Nephron (organoid): Measurements from ENCODE around the gene RAI14.
A peak's percentile ranks its signal among the peaks of the same experiment; 100 is the strongest.

ENCODE experiments used
- H3K27ac Mint-ChIP-seq, 3 experiments: 2 replicates each; pipeline ENCODE4 v1.8.0; 2020; ENCODE audit warnings: mixed read lengths in 3 of 3, mild to moderate bottlenecking in 2 of 3, moderate library complexity in 1 of 3
- H3K27me3 Mint-ChIP-seq: 2 replicates; pipeline ENCODE4 v1.8.0; 2021; ENCODE audit warnings: low read depth, mild to moderate bottlenecking, moderate library complexity, mixed read lengths
- H3K36me3 Mint-ChIP-seq: 2 replicates; pipeline ENCODE4 v1.8.0; 2020; ENCODE audit warnings: low read depth, mixed read lengths
- H3K4me1 Mint-ChIP-seq: 2 replicates; pipeline ENCODE4 v1.8.0; 2020; ENCODE audit warnings: mixed read lengths
- H3K4me3 Mint-ChIP-seq, 3 experiments: 2 replicates each; pipeline ENCODE4 v1.8.0; 2020; ENCODE audit warnings: mild to moderate bottlenecking in 3 of 3, mixed read lengths in 3 of 3, moderate library complexity in 2 of 3
- H3K9me3 Mint-ChIP-seq: 2 replicates; pipeline ENCODE4 v1.8.0; 2020; ENCODE audit warnings: mixed read lengths
- TF ChIP-seq, protein P1 (sequence below), 3 experiments: fragments of 200-600 bp; sonication (generic); IDR thresholded peaks; one replicate each; pipeline ENCODE4 v1.5.0; 2021; ENCODE audit warnings: antibody characterized with exemption in 3 of 3; ENCODE audit not compliant: unreplicated experiment in 3 of 3

RAI14 gene

DNA sequence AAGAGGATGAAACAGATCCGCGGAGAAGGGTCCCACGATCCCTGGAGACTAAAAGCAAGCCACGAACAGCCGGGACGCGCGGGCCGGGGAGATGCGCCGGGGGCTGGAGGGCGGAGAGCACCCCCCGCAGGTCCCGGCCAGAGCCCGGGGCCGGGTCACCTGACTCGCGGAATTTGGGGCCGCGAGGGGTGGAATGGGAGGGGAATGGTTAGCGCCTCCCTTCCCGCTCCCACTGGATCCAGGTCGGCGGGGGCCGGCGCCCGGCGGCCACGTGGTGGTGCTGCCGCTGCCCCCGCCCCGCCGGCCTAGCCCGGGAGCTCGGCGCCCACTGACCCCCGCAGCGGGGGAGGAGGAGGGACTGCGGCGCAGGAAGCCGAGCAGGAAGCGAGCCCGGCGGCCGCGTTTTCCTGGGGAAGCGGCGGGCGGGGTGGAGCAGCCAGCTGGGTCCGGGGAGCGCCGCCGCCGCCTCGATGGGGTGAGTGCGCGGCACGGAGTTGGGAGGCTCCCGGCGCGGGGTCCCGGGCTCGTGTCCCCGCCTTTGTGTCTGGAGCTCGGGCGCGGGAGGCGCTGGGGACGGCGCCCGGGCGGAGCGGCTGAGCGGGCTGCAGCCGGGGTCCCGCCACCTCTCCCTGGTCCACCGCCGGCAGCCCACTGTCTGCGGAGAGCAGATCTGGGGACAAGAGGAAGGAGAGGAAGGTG, at the start of gene RAI14:
RAI14 (plus strand) TSS at position 328 of the 699 bp plus-strand sequence. CDS start 30,592 bp downstream, outside the sequence.
- H3K36me3 Mint-ChIP-seq = peaks cover 5% of the 10 kb centered on the region
- no peaks in the 10 kb centered on the region for H3K9me3 Mint-ChIP-seq
- H3K4me1 Mint-ChIP-seq = peaks cover 33% of the 10 kb centered on the region
- peak within 1 kb of the TSS; percentile 89 to 95 (median 94) for H3K4me3 Mint-ChIP-seq
- H3K27me3 Mint-ChIP-seq = no peaks in the 10 kb centered on the region
- TF ChIP-seq, protein P1, sequence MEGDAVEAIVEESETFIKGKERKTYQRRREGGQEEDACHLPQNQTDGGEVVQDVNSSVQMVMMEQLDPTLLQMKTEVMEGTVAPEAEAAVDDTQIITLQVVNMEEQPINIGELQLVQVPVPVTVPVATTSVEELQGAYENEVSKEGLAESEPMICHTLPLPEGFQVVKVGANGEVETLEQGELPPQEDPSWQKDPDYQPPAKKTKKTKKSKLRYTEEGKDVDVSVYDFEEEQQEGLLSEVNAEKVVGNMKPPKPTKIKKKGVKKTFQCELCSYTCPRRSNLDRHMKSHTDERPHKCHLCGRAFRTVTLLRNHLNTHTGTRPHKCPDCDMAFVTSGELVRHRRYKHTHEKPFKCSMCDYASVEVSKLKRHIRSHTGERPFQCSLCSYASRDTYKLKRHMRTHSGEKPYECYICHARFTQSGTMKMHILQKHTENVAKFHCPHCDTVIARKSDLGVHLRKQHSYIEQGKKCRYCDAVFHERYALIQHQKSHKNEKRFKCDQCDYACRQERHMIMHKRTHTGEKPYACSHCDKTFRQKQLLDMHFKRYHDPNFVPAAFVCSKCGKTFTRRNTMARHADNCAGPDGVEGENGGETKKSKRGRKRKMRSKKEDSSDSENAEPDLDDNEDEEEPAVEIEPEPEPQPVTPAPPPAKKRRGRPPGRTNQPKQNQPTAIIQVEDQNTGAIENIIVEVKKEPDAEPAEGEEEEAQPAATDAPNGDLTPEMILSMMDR (IDR thresholded peaks at IDR 0.05; ENCODE audit: unreplicated experiment in 3 of 3) = no peak
- peak within 1 kb of the TSS; percentile 91 to 98 (median 98) for H3K27ac Mint-ChIP-seq

DNA sequence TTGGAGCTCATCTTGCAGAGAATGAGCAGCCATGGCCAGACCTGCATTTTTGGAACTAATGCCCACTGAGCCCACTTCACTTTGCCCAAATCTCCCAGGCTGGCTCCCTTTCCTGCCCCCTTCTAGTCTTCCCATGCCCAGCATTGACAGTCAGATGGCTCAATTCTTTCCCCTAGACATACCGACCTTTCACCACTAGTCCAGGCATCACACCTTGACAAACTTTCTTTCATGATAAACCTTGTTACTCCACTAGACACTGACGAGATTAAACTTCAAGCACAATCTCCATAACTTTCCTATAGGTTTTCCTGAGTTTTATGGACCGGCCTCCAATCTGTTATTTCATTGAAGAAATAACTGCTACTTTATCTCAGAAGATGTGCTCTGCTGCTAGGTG, 47.8 kb upstream of the RAI14 start:
- no peaks in the 10 kb centered on the region for H3K9me3 Mint-ChIP-seq
- no peak overlapping the region for H3K4me3 Mint-ChIP-seq
- peak overlapping the region in 2 of 3 experiments; percentile 14 to 93 for H3K27ac Mint-ChIP-seq
- H3K27me3 Mint-ChIP-seq = no peaks in the 10 kb centered on the region
- H3K4me1 Mint-ChIP-seq = peaks cover 31% of the 10 kb centered on the region
- TF ChIP-seq, protein P1 (IDR thresholded peaks at IDR 0.05; ENCODE audit: unreplicated experiment in 3 of 3) = no peak
- no peaks in the 10 kb centered on the region for H3K36me3 Mint-ChIP-seq

DNA sequence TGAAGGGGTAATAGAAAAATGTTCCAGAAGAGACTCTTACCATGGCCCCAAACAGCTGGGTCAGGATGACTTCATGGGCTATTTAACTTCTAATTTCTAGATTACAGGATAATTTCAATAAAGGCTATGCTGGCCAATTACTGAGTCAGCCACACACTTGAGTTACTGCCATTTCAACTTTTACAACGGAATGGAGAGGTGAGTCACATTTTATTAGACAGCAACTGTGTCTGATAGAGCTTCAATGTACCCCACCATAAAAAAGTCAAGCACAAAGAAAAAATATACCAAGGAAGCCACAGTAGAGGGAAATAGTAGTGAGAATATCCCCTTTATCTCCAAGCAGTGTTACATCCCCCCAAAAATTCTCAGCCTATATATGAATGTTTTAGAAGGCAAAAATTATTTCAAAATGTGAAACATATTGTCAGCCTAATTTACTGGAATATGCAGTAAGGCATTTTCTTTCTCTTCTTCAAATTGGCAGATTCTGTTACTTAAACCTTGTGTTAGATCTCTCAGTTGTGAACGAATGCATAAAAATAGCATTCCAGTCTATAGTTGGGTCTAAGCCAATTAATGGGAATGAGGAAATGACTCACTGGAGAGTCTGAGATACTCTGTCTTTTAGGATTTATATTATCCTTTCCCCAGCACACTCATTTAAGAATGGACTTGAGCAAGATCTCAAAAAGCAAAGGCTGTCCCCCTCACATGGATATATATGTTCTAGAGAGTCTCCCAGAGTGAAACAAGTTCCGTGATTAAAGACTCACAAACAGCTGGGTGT, 47.1 kb upstream of the RAI14 start:
- Mint-ChIP-seq H3K36me3 (no peaks in the 10 kb centered on the region), H3K4me1 (peaks cover 31% of the 10 kb centered on the region), H3K27ac (peak overlapping the region; percentile 81 to 93 (median 91)), H3K9me3 (no peaks in the 10 kb centered on the region), H3K4me3 (no peak overlapping the region), H3K27me3 (no peaks in the 10 kb centered on the region)
- TF ChIP-seq, protein P1 (IDR thresholded peaks at IDR 0.05; ENCODE audit: unreplicated experiment in 3 of 3) = no peak

DNA sequence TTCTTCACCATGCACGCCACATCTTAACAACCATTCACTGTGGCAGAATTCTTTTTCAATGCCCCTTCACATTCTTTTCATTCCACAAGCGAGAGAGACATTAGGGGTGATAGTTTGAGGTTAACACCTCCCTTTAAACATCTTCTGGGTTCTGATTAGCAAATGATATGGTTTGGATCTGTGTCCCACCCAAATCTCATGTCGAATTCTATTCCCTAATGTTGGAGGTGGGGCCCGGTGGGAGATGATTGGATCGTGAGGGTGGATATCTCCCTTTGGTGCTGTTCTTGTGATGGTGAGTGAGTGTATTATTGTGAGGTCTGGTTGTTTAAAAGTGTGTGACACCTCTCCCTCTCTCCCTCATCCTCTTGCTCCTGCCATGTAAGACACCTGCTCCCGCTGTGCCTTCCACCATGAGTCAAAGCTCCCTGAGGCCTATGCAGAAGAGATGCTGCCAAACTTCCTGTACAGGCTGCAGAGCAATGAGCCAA, 46.1 kb upstream of the RAI14 start:
- Mint-ChIP-seq H3K4me3 (no peak overlapping the region), H3K27ac (peak overlapping the region; percentile 53 to 64 (median 62)), H3K9me3 (no peaks in the 10 kb centered on the region), H3K36me3 (no peaks in the 10 kb centered on the region), H3K4me1 (peaks cover 31% of the 10 kb centered on the region), H3K27me3 (peaks cover 3% of the 10 kb centered on the region)
- TF ChIP-seq, protein P1 (IDR thresholded peaks at IDR 0.05; ENCODE audit: unreplicated experiment in 3 of 3) = no peak

DNA sequence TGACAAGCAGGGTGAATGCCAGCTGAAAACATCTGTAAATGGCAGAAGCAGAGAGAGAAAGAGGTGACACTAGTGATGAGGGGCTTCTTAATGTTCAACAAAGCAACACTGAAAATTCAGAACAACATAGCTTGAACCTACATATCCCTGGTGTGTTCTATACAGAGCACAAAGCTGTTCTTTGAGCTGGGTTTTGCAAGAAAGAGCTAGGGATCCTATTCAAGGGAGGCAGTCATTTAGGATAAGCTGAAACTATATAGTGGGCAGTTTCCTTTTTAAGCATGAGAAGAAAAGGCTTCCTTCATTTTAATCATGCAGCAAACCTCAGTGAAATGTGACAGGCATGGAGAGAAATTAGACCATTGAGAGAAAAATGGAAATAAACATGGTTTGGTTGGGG, 45.6 kb upstream of the RAI14 start:
- H3K27ac Mint-ChIP-seq = peak overlapping the region; percentile 53 to 64 (median 62)
- TF ChIP-seq, protein P1 (IDR thresholded peaks at IDR 0.05; ENCODE audit: unreplicated experiment in 3 of 3) = no peak
- H3K4me3 Mint-ChIP-seq = no peak overlapping the region
- peaks cover 3% of the 10 kb centered on the region for H3K27me3 Mint-ChIP-seq
- peaks cover 31% of the 10 kb centered on the region for H3K4me1 Mint-ChIP-seq
- H3K36me3 Mint-ChIP-seq = no peaks in the 10 kb centered on the region
- no peaks in the 10 kb centered on the region for H3K9me3 Mint-ChIP-seq
